Measurements from ENCODE around the gene NENF. TPM values are rescaled to one million over a fixed set of nuclear protein-coding genes. Genes with fewer than 3 reads are reported as not detected.

NENF gene
- total RNA-seq, 2 donors from 2014 or later = 95.2 to 100 TPM

DNA sequence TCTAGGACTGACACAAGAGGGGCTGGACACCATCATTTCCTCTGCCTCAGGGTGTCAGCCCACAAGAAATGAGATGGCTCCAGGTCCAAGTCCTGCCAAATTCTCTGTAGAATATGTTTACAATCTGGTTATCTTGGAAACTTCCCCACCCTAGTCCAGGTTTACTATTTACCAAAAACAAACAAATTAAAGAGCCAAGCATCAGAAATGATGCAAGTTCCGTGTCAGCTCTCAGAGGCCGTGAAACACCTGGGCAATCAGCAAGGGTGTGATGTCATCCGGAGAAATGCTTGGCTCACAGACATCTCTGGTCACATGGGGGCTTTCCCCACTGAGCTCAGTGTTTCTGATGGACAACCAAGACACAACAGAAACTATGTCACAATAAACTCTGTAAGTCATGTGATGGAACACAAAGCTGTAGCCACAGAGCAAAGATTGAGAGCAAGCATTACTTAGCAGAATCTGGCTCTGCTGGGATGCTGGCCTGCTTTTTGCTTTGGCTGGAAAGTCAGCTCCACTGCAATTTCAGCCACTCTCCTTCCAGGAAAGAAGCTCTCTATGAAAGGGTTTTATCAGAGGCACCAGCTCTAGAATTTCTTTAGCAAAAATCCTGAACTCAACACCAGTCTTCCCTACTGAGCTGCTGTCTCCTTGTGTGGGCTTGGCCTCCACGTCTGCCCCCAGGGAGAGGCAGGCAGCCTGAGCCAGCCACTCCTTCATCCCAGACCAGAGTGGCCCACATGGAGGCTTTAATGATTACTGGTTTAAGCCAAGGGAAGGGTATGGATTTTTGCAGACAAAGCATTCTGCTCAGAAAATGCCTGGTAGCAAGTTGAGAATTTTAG is 55.9 kb downstream of the NENF start:
- intact Hi-C loops (cut with DNase I) = loop anchor here in 1 of 2 donors (10.0 kb wide), 1 partner anchor 66 kb away; no protein-coding TSS in a partner anchor
- DNase-seq (ENCODE audit: low spot score) = no peak

DNA sequence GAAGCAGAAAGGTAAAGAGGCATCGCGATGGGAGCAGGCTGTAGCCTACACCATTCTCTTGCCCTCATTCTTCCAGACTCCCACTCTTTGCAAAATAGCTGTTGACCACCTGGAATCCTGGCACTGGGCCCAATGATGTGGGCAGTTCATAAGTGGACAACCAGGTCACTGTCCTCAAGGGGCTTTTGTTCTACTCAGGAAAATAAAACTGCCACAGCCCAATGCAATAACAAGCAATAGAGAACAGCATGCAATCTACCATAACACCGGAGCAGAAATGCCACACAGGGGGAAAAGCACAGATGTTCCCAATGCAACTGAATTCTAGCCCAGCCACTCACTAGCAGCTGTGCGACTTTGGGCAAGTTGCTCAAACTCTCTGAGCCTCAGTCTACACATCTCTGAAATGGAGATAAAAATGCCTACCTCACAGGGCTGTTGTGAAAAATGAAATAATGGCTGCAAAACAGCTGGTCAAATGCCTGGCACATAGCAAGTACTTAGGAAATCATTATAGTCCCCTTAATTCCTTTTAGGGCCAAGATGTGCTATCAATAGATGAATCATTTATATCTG is 56.7 kb downstream of the NENF start:
- DNase-seq (ENCODE audit: low spot score) = no peak
- intact Hi-C loops (cut with DNase I) = loop anchor here in 1 of 2 donors (10.0 kb wide), 1 partner anchor 65 kb away; no protein-coding TSS in a partner anchor

DNA sequence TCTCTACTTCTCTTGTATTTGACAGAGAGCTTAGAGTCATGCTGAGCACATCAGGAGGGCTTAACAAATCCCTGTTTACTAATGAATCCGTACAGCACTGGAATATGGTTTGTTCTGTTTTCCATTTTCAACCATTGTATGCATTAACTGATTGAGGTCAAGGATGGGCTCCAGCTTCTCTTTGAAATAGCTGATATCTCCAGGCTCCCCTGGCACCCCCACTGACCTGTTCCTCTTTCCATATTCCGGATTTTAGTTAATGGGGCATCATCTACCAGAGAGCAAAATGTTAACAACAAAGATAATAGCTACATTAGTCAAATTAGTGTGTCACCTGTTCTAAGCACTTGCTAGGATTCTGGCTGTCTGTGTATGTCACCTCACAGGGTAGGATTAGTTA is 57.6 kb downstream of the NENF start:
- intact Hi-C loops (cut with DNase I) = no loop called here

DNA sequence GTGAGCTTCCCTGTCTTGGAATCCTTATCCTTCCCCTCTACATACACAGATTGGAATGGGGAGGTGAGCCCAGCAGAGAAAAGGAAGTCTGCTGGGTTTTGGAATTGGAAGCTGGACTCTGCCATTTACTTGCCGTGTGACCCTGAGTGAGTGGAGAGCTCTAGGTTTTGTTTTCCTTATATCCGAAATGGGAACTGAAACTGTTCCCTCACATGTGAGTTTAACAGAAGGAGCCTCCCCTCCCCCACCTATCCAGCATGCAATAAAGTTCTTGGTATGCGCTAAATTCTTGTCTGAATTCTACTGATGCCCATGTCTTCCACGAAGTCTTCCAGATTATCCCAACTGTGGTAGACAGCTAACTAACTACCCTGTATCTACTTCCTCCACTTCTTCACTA is 58.7 kb downstream of the NENF start:
- no peak for DNase-seq (ENCODE audit: low spot score)
- intact Hi-C loops (cut with DNase I) = no loop called here

More for the DNA sequence above, 57.6 kb downstream of the NENF start:
- no peak for DNase-seq (ENCODE audit: low spot score)

Other genes with a start within 250 kb of the NENF start
- gene PPP2R5A, start 147.5 kb upstream of the NENF start, total RNA-seq = 10 to 100 TPM; 38.5 to 47.2 TPM
- 1 to 10 TPM; 5.2 to 6.7 TPM for gene PACC1, start 18.0 kb upstream of the NENF start, total RNA-seq
- 100 to 1,000 TPM in 1 of 2 donors, 10 to 100 TPM in 1; 43.4 to 193 TPM for gene ATF3, start 175.8 kb downstream of the NENF start, total RNA-seq